ENCODE results near the gene RPL5.

- no peak for TF ChIP-seq CTCF (tag by site-specific recombination; IDR thresholded peaks at IDR 0.05)
- TF ChIP-seq SCRT2 (tag by site-specific recombination; IDR thresholded peaks at IDR 0.05) = no peak
- TF ChIP-seq ZNF580 (tag by site-specific recombination; IDR thresholded peaks at IDR 0.05) = no peak
- TF ChIP-seq ZNF777 (tag by site-specific recombination; IDR thresholded peaks at IDR 0.05; ENCODE audit: borderline replicate concordance) = no peak
- no peak for TF ChIP-seq ZNF311 (tag by site-specific recombination; IDR thresholded peaks at IDR 0.05; ENCODE audit: borderline replicate concordance)
- no peak for TF ChIP-seq ZNF140 (tag by site-specific recombination; IDR thresholded peaks at IDR 0.05)
These were observed 30.8 kb downstream of the RPL5 start for GRCh38 chr1:92862605-92863004.
